HTR-8/SVneo (cell line): ENCODE results near the gene ZFP64.
"Not testable (repeated sequence)": the region's sequence is repeated elsewhere in the genome, so short reads cannot be mapped to it uniquely, and the experiment has no call there.

Experiments
- DNase-seq: peaks from one replicate; pipeline ENCODE4 v3.0.0; 2011; ENCODE audit warnings: low spot score, mixed read lengths; ENCODE audit not compliant: insufficient read length
- FAIRE-seq: peaks from 2 replicates; lab custom pipeline; 2011; peaks lifted over from hg19 to GRCh38; lab: Jason Lieb, UNC

ZFP64 gene

GRCh38 chr20:52191132-52191915, at the start of gene ZFP64:
Gene ZFP64, minus strand, starts transcription at chr20:52191779. Its CDS starts 143 bp downstream, at chr20:52191636.
- peak; percentile 94 for FAIRE-seq
- peak; percentile 97 for DNase-seq

- FAIRE-seq (peak; percentile 93), DNase-seq (no peak)
These were observed 49.2 kb upstream of the ZFP64 start for GRCh38 chr20:52240802-52241201.

GRCh38 chr20:52239102-52239501, 47.5 kb upstream of the ZFP64 start:
- peak; percentile 73 for FAIRE-seq
- DNase-seq = no peak

- FAIRE-seq (peak; percentile 80), DNase-seq (no peak)
These were observed 44.7 kb upstream of the ZFP64 start for GRCh38 chr20:52236292-52236691.

- no peak for FAIRE-seq
- no peak for DNase-seq
These were observed 43.5 kb upstream of the ZFP64 start for GRCh38 chr20:52235129-52235528.

- DNase-seq = no peak
- FAIRE-seq = peak; percentile 85
These were observed 42.9 kb upstream of the ZFP64 start for GRCh38 chr20:52234302-52235045.

GRCh38 chr20:52231230-52231746, 39.7 kb upstream of the ZFP64 start:
- DNase-seq = no peak
- FAIRE-seq = peak; percentile 13

GRCh38 chr20:52230409-52230808, 38.8 kb upstream of the ZFP64 start:
- DNase-seq (no peak), FAIRE-seq (peak; percentile 78)

- not testable (repeated sequence) for FAIRE-seq, DNase-seq
These were observed 37.8 kb upstream of the ZFP64 start for GRCh38 chr20:52229346-52229745.

- DNase-seq = no peak
- no peak for FAIRE-seq
These were observed 34.8 kb upstream of the ZFP64 start for GRCh38 chr20:52226370-52226769.

- FAIRE-seq (no peak), DNase-seq (no peak)
These were observed 33.3 kb upstream of the ZFP64 start for GRCh38 chr20:52224920-52225319.

- not testable (repeated sequence) for DNase-seq, FAIRE-seq
These were observed 29.8 kb upstream of the ZFP64 start for GRCh38 chr20:52221362-52221761.

GRCh38 chr20:52220891-52221290, 29.3 kb upstream of the ZFP64 start:
- not testable (repeated sequence) for DNase-seq, FAIRE-seq

GRCh38 chr20:52219441-52219840, 27.9 kb upstream of the ZFP64 start:
- FAIRE-seq (peak; percentile 72), DNase-seq (no peak)

- DNase-seq (no peak), FAIRE-seq (peak; percentile 89)
These were observed 26.3 kb upstream of the ZFP64 start for GRCh38 chr20:52217689-52218395.

GRCh38 chr20:52213995-52214394, 22.4 kb upstream of the ZFP64 start:
- no peak for DNase-seq
- FAIRE-seq = peak; percentile 85

- no peak for FAIRE-seq
- DNase-seq = no peak
These were observed 21.4 kb upstream of the ZFP64 start for GRCh38 chr20:52212943-52213342.

GRCh38 chr20:52210037-52210990, 18.7 kb upstream of the ZFP64 start:
- peak; percentile 81 for FAIRE-seq
- DNase-seq = no peak

GRCh38 chr20:52209154-52209571, 17.6 kb upstream of the ZFP64 start:
- no peak for DNase-seq
- FAIRE-seq = peak; percentile 26
